Measurements from ENCODE around the gene MMRN2. TPM values are rescaled to one million over a fixed set of nuclear protein-coding genes. Genes with fewer than 3 reads are reported as not detected.
"Not testable (repeated sequence)": the region's sequence is repeated elsewhere in the genome, so short reads cannot be mapped to it uniquely, and the experiment has no call there.

The MMRN2 gene
- total RNA-seq, 1 donor from 2014 or later = 86.3 TPM

DNA sequence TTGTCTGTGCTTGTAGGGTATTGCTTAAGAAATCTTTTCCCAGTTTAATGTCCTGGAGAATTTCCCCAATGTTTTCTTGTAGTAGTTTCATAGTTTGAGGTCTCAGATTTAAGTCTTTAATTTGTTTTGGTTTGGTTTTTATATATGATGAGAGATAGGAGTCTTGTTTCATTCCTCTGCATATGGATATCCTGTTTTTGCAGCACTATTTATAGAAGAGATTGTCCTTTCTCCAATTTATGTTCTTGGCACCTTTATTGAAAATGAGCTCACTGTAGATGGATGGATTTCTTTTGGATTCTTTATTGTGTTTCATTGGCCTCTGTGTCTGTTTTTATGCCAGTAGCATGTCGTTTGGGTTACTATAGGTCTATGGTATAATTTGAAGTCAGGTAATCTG lies 31.1 kb upstream of the MMRN2 start:
- Histone ChIP-seq H3K4me3 (no peak overlapping the region), H3K27me3 (no peaks in the 10 kb centered on the region), H3K27ac (no peak overlapping the region), H3K4me1 (no peaks in the 10 kb centered on the region), H3K36me3 (peaks cover under 1% of the 10 kb centered on the region), H3K9me3 (no peaks in the 10 kb centered on the region)
- intact Hi-C loops (cut with DNase I) = no loop called here
- TF ChIP-seq, protein P1, sequence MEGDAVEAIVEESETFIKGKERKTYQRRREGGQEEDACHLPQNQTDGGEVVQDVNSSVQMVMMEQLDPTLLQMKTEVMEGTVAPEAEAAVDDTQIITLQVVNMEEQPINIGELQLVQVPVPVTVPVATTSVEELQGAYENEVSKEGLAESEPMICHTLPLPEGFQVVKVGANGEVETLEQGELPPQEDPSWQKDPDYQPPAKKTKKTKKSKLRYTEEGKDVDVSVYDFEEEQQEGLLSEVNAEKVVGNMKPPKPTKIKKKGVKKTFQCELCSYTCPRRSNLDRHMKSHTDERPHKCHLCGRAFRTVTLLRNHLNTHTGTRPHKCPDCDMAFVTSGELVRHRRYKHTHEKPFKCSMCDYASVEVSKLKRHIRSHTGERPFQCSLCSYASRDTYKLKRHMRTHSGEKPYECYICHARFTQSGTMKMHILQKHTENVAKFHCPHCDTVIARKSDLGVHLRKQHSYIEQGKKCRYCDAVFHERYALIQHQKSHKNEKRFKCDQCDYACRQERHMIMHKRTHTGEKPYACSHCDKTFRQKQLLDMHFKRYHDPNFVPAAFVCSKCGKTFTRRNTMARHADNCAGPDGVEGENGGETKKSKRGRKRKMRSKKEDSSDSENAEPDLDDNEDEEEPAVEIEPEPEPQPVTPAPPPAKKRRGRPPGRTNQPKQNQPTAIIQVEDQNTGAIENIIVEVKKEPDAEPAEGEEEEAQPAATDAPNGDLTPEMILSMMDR (IDR thresholded peaks at IDR 0.05) = no peak
- no peak for DNase-seq
- ATAC-seq = no peak

DNA sequence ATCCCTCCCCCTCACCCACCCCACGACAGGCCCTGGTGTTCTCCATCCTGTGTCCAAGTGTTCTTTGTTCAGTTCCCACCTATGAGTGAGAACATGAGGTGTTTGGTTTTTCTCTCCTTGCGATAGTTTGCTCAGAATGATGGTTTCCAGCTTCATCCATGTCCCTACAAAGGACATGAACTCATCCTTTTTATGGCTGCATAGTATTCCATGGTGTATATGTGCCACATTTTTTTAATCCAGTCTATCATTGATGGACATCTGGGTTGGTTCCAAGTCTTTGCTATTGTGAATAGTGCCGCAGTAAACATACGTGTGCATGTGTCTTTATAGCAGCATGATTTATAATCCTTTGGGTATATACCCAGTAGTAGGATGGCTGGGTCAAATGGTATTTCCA lies 27.1 kb upstream of the MMRN2 start:
- ATAC-seq = not testable (repeated sequence)

DNA sequence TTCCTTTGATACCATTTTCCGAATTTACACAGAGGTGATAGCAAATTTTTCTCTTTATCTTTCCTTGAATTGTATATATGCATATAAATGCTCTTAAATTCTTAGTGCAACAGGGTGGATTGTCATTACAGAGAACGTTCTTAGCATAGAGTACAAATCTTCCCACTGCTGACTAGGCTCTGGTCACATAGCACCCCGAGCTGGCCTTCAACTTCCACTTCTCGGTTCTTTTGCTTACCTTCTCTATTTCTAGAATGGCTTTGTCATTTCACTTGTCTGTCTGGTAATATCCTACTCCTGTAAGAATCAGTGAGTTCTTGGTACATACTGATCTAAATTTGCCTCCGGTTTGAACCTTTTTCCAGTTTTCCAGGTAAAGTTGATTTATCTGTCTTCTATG lies 24.3 kb upstream of the MMRN2 start:
- Histone ChIP-seq H3K27me3 (no peaks in the 10 kb centered on the region), H3K4me3 (no peak overlapping the region), H3K4me1 (peaks cover 20% of the 10 kb centered on the region), H3K27ac (no peak overlapping the region), H3K36me3 (no peaks in the 10 kb centered on the region), H3K9me3 (no peaks in the 10 kb centered on the region)
- TF ChIP-seq, protein P1 (IDR thresholded peaks at IDR 0.05) = no peak
- no peak for ATAC-seq
- DNase-seq = no peak
- intact Hi-C loops (cut with DNase I) = no loop called here

More for the DNA sequence above, 27.1 kb upstream of the MMRN2 start:
- H3K27me3 ChIP-seq; H3K9me3 ChIP-seq; intact Hi-C loops (cut with DNase I); H3K27ac ChIP-seq; H3K4me1 ChIP-seq; H3K4me3 ChIP-seq; DNase-seq; H3K36me3 ChIP-seq: not testable (repeated sequence)

DNA sequence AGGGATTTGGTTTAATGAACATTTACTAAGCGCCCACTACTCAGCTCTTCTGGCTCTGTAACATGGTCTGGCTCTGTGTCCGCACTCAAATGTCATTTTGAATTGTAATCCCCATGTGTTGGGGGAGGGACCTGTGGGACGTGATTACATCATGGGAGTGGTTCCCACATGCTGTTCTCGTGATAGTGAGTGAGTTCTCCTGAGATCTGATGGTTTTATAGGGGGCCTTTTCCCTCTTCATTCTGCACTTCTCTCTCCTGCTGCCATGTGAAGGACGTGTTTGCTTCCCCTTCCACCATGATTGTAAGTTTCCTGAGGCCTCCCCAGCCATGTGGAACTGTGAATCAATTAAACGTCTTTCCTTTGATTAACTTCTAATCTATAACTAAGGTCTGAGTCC lies 23.6 kb upstream of the MMRN2 start:
- H3K36me3 ChIP-seq; ATAC-seq; intact Hi-C loops (cut with DNase I); H3K9me3 ChIP-seq; DNase-seq; H3K27ac ChIP-seq; H3K4me3 ChIP-seq; H3K27me3 ChIP-seq: not testable (repeated sequence)
- peaks cover 20% of the 10 kb centered on the region for H3K4me1 ChIP-seq

DNA sequence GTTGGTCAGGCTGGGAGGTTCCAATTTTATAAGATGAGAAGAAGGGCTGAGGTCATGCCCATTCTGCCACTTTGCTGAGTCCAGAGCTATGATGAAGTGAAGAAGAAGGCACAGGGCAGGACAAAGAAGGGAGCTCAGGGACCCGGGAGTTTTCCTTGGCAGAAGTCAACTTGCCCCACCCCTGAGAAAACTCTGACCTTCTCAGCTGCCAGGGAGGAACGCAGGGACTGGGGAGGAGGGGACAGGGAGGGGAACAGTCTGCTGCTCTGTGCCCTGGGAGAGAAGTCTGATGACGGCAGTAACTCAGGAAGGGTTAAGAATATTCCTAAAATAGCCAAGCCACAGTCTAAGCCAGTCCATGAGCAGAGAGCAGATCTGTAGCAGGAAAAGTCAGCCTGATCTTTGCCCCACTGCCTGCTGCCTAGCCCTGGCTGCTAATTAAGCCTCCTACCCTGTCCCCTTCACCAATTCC lies 22.6 kb upstream of the MMRN2 start:
- no peaks in the 10 kb centered on the region for H3K36me3 ChIP-seq
- H3K27ac ChIP-seq = peak overlapping the region; percentile 55
- TF ChIP-seq, protein P1 (IDR thresholded peaks at IDR 0.05) = no peak
- H3K27me3 ChIP-seq = no peaks in the 10 kb centered on the region
- no peaks in the 10 kb centered on the region for H3K9me3 ChIP-seq
- H3K4me1 ChIP-seq = peaks cover 20% of the 10 kb centered on the region
- DNase-seq (no peak), ATAC-seq (peak; percentile 75)
- H3K4me3 ChIP-seq = no peak overlapping the region
- intact Hi-C loops (cut with DNase I) = no loop called here

DNA sequence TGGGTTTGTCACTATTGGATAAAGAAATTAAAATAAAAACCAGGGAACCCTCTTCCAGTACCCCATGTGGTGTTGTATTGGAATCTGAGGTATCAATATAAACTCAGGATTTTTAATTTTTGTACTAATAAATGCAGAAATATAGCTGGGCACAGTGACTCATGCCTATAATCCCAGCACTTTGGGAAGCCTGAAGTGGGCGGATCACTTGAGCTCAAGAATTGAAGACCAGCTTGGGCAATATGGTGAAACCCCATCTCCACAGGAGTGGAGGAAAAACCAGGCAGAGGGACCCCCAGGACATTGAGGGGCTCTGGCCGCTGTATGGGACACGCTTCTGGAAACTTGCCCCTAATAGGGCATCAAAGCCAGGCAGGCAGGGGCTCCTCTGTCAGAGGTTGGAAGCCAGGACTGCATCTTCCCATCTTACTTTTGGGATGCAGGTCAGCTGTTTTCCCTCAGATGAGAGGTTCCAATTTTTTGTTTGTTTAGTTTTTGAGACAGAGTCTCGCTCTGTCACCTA lies 21.9 kb upstream of the MMRN2 start:
- H3K36me3 ChIP-seq = no peaks in the 10 kb centered on the region
- peak overlapping the region; percentile 55 for H3K27ac ChIP-seq

DNA sequence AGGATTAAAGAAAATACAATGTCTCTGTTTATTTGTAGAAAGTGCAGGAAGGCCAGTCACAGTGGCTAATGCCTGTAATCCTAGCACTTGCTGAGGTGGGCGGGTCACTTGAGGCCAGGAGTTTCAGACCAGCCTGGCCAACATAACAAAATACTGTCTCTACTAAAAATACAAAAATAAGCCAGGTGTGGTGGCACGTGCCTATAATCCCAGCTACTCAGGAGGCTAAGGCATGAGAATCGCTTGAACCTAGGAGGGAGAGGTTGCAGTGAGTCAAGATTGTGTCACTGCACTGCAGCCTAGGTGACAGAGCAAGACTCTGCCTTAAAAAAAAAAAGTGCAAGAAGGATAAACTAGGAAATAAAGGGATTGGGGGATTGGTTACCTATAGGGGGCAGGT lies 21.0 kb upstream of the MMRN2 start:
- H3K9me3 ChIP-seq; H3K4me3 ChIP-seq; H3K36me3 ChIP-seq; DNase-seq; ATAC-seq; H3K27me3 ChIP-seq; intact Hi-C loops (cut with DNase I): not testable (repeated sequence)
- Histone ChIP-seq H3K27ac (peak overlapping the region; percentile 11), H3K4me1 (peaks cover 20% of the 10 kb centered on the region)

More for the DNA sequence above, 21.9 kb upstream of the MMRN2 start:
- no peak for DNase-seq
- intact Hi-C loops (cut with DNase I) = no loop called here
- H3K9me3 ChIP-seq = no peaks in the 10 kb centered on the region
- peaks cover 20% of the 10 kb centered on the region for H3K4me1 ChIP-seq
- no peaks in the 10 kb centered on the region for H3K27me3 ChIP-seq
- ATAC-seq = no peak
- no peak overlapping the region for H3K4me3 ChIP-seq
- TF ChIP-seq, protein P1 (IDR thresholded peaks at IDR 0.05) = no peak
